GM19351 (cell line): ENCODE measurements around the gene PCSK7.

Experiments
- ATAC-seq: cut with Tn5 transposase; IDR thresholded peaks from one replicate; pipeline ENCODE4 v1.9.1; 2021; ENCODE audit warnings: mild to moderate bottlenecking, moderate library complexity; ENCODE audit not compliant: unreplicated experiment

The PCSK7 gene

GRCh38 chr11:117170210-117170609 is 61.7 kb downstream of the PCSK7 start:
- ATAC-seq: no peak

- no peak for ATAC-seq
Observed at GRCh38 chr11:117169736-117170135, 62.1 kb downstream of the PCSK7 start.

GRCh38 chr11:117166491-117166890 is 65.4 kb downstream of the PCSK7 start:
- ATAC-seq: no peak

GRCh38 chr11:117160826-117161225 is 71.0 kb downstream of the PCSK7 start:
- no peak for ATAC-seq

GRCh38 chr11:117159892-117160291 is 72.0 kb downstream of the PCSK7 start:
- no peak for ATAC-seq

GRCh38 chr11:117157507-117157906 is 74.4 kb downstream of the PCSK7 start:
- ATAC-seq: no peak

GRCh38 chr11:117154468-117154867 is 77.4 kb downstream of the PCSK7 start:
- ATAC-seq: no peak
